Caco-2 (cell line): ENCODE data around the gene SLC10A1. TPM values are rescaled to one million over a fixed set of nuclear protein-coding genes. Genes with fewer than 3 reads are reported as not detected.

Experiments used
- BruUV-seq: library from RNA; stranded (reverse); fragments of 400-500 nt; replicated peaks from 2 replicates; lab custom pipeline; 2021; lab: Mats Ljungman, UMichigan
- CTCF ChIA-PET: fragments of 300-600 bp; sonication (Branson Sonifier 250); formaldehyde crosslinking; loops from one replicate; lab custom pipeline; 2022; ENCODE audit warnings: antibody characterized with exemption; lab: Charles Lee
- POLR2A ChIA-PET: fragments of 300-600 bp; sonication (Branson Sonifier 250); formaldehyde crosslinking; loops from one replicate; lab custom pipeline; 2022; ENCODE audit warnings: antibody characterized with exemption; lab: Charles Lee
- DNase-seq, 2 experiments: peaks; one replicate each; pipeline versions ENCODE4 v3.0.0 to v3.0.0-alpha.2; 2020 to 2022
- H3K27me3 ChIP-seq: replicated peaks from 2 replicates; pipeline ENCODE4 v1.6.0; 2011; ENCODE audit warnings: low read length; ENCODE audit not compliant: control insufficient read depth, insufficient read depth
- H3K36me3 ChIP-seq: 2 replicates; pipeline ENCODE4 v1.5.1; 2011; ENCODE audit warnings: low read length; ENCODE audit not compliant: control insufficient read depth, insufficient read depth
- H3K4me1 ChIP-seq: fragments of 250-450 bp; sonication (Bioruptor Pico); 2 replicates; pipeline ENCODE4 v1.5.1; 2020; ENCODE audit warnings: mild to moderate bottlenecking
- H3K4me3 ChIP-seq: 2 replicates; pipeline ENCODE4 v1.5.1; 2011; ENCODE audit warnings: low read depth, mild to moderate bottlenecking, control low read depth, low read length
- H3K9me3 ChIP-seq: fragments of 250-450 bp; sonication (Bioruptor Pico); 2 replicates; pipeline ENCODE4 v1.5.1; 2020; ENCODE audit warnings: mild to moderate bottlenecking, moderate library complexity
- H3K27ac Mint-ChIP-seq: one replicate; pipeline ENCODE4 v1.8.0; 2022; ENCODE audit warnings: mixed read lengths; ENCODE audit not compliant: unreplicated experiment
- H3K27me3 Mint-ChIP-seq: one replicate; pipeline ENCODE4 v1.8.0; 2022; ENCODE audit warnings: mixed read lengths; ENCODE audit not compliant: insufficient read depth, unreplicated experiment
- H3K36me3 Mint-ChIP-seq: one replicate; pipeline ENCODE4 v1.8.0; 2022; ENCODE audit warnings: mild to moderate bottlenecking, mixed read lengths; ENCODE audit not compliant: insufficient read depth, unreplicated experiment
- H3K4me1 Mint-ChIP-seq: one replicate; pipeline ENCODE4 v1.8.0; 2022; ENCODE audit warnings: low read depth, mixed read lengths; ENCODE audit not compliant: unreplicated experiment
- H3K4me3 Mint-ChIP-seq: one replicate; pipeline ENCODE4 v1.8.0; 2022; ENCODE audit warnings: mild to moderate bottlenecking, moderate library complexity, mixed read lengths; ENCODE audit not compliant: unreplicated experiment
- H3K9me3 Mint-ChIP-seq: one replicate; pipeline ENCODE4 v1.8.0; 2022; ENCODE audit warnings: mixed read lengths; ENCODE audit not compliant: unreplicated experiment
- intact Hi-C: fragments of 100-400 bp; cut with micrococcal nuclease; formaldehyde crosslinking; loops from one replicate; pipeline ENCODE4 v1.10.0; 2022; ENCODE audit not compliant: unreplicated experiment
- total RNA-seq: library from RNA; stranded (reverse); gene quantifications from 2 replicates; pipeline ENCODE4 v1.2.3, GENCODE V29; 2022
- TF ChIP-seq, protein P1 (sequence below), 2 experiments: fragments of 200-600 bp in 1 of 2; IDR thresholded peaks; 1 replicate in 1 of 2; 2 replicates in 1 of 2; pipeline versions ENCODE4 v1.5.1 to v1.8.0; 2011 to 2022; ENCODE audit warnings: antibody characterized with exemption in 1 of 2, control low read depth in 1 of 2, inconsistent platforms in 1 of 2, low read depth in 1 of 2, low read length in 1 of 2, mild to moderate bottlenecking in 1 of 2, moderate library complexity in 1 of 2; ENCODE audit not compliant: insufficient read depth in 1 of 2, severe bottlenecking in 1 of 2, unreplicated experiment in 1 of 2

SLC10A1 gene
- total RNA-seq, 1 experiment from 2014 or later = 3.8 TPM

GRCh38 chr14:69772082-69773017 lies 24.7 kb downstream of the SLC10A1 start:
- H3K4me1 ChIP-seq = peaks cover 15% of the 10 kb centered on the region
- CTCF ChIA-PET = no interaction called here
- Mint-ChIP-seq H3K4me1 (peaks cover 12% of the 10 kb centered on the region), H3K27ac (no peak overlapping the region), H3K27me3 (no peaks in the 10 kb centered on the region), H3K4me3 (no peak overlapping the region), H3K36me3 (peaks cover 100% of the 10 kb centered on the region), H3K9me3 (no peaks in the 10 kb centered on the region)
- no peaks in the 10 kb centered on the region for H3K9me3 ChIP-seq
- H3K36me3 ChIP-seq = peaks cover 15% of the 10 kb centered on the region
- no peaks in the 10 kb centered on the region for H3K27me3 ChIP-seq
- TF ChIP-seq, protein P1, sequence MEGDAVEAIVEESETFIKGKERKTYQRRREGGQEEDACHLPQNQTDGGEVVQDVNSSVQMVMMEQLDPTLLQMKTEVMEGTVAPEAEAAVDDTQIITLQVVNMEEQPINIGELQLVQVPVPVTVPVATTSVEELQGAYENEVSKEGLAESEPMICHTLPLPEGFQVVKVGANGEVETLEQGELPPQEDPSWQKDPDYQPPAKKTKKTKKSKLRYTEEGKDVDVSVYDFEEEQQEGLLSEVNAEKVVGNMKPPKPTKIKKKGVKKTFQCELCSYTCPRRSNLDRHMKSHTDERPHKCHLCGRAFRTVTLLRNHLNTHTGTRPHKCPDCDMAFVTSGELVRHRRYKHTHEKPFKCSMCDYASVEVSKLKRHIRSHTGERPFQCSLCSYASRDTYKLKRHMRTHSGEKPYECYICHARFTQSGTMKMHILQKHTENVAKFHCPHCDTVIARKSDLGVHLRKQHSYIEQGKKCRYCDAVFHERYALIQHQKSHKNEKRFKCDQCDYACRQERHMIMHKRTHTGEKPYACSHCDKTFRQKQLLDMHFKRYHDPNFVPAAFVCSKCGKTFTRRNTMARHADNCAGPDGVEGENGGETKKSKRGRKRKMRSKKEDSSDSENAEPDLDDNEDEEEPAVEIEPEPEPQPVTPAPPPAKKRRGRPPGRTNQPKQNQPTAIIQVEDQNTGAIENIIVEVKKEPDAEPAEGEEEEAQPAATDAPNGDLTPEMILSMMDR (IDR thresholded peaks at IDR 0.05; ENCODE audit: insufficient read depth in 1 of 2, low read depth in 1 of 2, low read length in 1 of 2, severe bottlenecking in 1 of 2, unreplicated experiment in 1 of 2) = no peak
- no TSS peak for BruUV-seq
- intact Hi-C loops = no loop called here
- POLR2A ChIA-PET = interaction anchor here (0.7 to 0.9 kb wide), 2 partner anchors 9 to 25 kb away, joined by 3 to 7 read pairs; partner anchors contain the start of gene SLC10A1
- no peak overlapping the region for H3K4me3 ChIP-seq
- no peak for DNase-seq

GRCh38 chr14:69771136-69771535 lies 25.9 kb downstream of the SLC10A1 start:
- TF ChIP-seq, protein P1 (IDR thresholded peaks at IDR 0.05; ENCODE audit: insufficient read depth in 1 of 2, low read depth in 1 of 2, low read length in 1 of 2, severe bottlenecking in 1 of 2, unreplicated experiment in 1 of 2) = no peak
- H3K36me3 Mint-ChIP-seq = peaks cover 97% of the 10 kb centered on the region
- H3K36me3 ChIP-seq = peaks cover 15% of the 10 kb centered on the region
- no TSS peak for BruUV-seq
- H3K4me1 Mint-ChIP-seq = peaks cover 19% of the 10 kb centered on the region
- no peaks in the 10 kb centered on the region for H3K27me3 Mint-ChIP-seq
- H3K9me3 ChIP-seq = no peaks in the 10 kb centered on the region
- H3K27me3 ChIP-seq = no peaks in the 10 kb centered on the region
- no peaks in the 10 kb centered on the region for H3K9me3 Mint-ChIP-seq
- ChIA-PET POLR2A (interaction anchor here (0.6 kb wide), 1 partner anchor 373 kb away, joined by 3 read pairs; the partner anchor contains the start of gene ERH), CTCF (no interaction called here)
- H3K4me1 ChIP-seq = peaks cover 15% of the 10 kb centered on the region
- no peak overlapping the region for H3K4me3 Mint-ChIP-seq
- intact Hi-C loops = no loop called here
- H3K27ac Mint-ChIP-seq = no peak overlapping the region
- H3K4me3 ChIP-seq = no peak overlapping the region
- DNase-seq = no peak

- H3K27me3 ChIP-seq = no peaks in the 10 kb centered on the region
- no peak overlapping the region for H3K4me3 ChIP-seq
- TF ChIP-seq, protein P1 (IDR thresholded peaks at IDR 0.05; ENCODE audit: insufficient read depth in 1 of 2, low read depth in 1 of 2, low read length in 1 of 2, severe bottlenecking in 1 of 2, unreplicated experiment in 1 of 2) = no peak
- CTCF ChIA-PET = no interaction called here
- H3K4me1 ChIP-seq = peaks cover 19% of the 10 kb centered on the region
- no peaks in the 10 kb centered on the region for H3K9me3 ChIP-seq
- Mint-ChIP-seq H3K27me3 (no peaks in the 10 kb centered on the region), H3K4me1 (peaks cover 19% of the 10 kb centered on the region), H3K4me3 (no peak overlapping the region), H3K9me3 (no peaks in the 10 kb centered on the region), H3K36me3 (peaks cover 91% of the 10 kb centered on the region), H3K27ac (no peak overlapping the region)
- POLR2A ChIA-PET = no interaction called here
- intact Hi-C loops = no loop called here
- BruUV-seq = no TSS peak
- H3K36me3 ChIP-seq = peaks cover 15% of the 10 kb centered on the region
- no peak for DNase-seq
These were observed 26.5 kb downstream of the SLC10A1 start for GRCh38 chr14:69770559-69770958.
